ENCODE data around the gene CREB5.

- TF ChIP-seq TCF7L2 (IDR thresholded peaks at IDR 0.05; ENCODE audit: borderline replicate concordance, extremely low read depth, insufficient read depth, insufficient read length) (no peak), JUND (IDR thresholded peaks at IDR 0.05) (no peak), EZH2phosphoT487 (IDR thresholded peaks at IDR 0.05; ENCODE audit: borderline replicate concordance) (no peak), RAD21 (IDR thresholded peaks at IDR 0.05; ENCODE audit: low read depth) (no peak), SP1 (IDR thresholded peaks at IDR 0.05; ENCODE audit: low read depth) (no peak), SIN3A (IDR thresholded peaks at IDR 0.05; ENCODE audit: low read depth) (no peak), POLR2A (IDR thresholded peaks at IDR 0.05; ENCODE audit: borderline replicate concordance, extremely low read depth, insufficient read depth, insufficient read length) (no peak), MAX (IDR thresholded peaks at IDR 0.05) (no peak), POLR2AphosphoS5 (IDR thresholded peaks at IDR 0.05; ENCODE audit: low read depth, low read length) (no peak), REST (IDR thresholded peaks at IDR 0.05; ENCODE audit: low read depth) (no peak), CEBPB (IDR thresholded peaks at IDR 0.05; ENCODE audit: low read depth) (no peak)
- TF ChIP-seq, protein P1, sequence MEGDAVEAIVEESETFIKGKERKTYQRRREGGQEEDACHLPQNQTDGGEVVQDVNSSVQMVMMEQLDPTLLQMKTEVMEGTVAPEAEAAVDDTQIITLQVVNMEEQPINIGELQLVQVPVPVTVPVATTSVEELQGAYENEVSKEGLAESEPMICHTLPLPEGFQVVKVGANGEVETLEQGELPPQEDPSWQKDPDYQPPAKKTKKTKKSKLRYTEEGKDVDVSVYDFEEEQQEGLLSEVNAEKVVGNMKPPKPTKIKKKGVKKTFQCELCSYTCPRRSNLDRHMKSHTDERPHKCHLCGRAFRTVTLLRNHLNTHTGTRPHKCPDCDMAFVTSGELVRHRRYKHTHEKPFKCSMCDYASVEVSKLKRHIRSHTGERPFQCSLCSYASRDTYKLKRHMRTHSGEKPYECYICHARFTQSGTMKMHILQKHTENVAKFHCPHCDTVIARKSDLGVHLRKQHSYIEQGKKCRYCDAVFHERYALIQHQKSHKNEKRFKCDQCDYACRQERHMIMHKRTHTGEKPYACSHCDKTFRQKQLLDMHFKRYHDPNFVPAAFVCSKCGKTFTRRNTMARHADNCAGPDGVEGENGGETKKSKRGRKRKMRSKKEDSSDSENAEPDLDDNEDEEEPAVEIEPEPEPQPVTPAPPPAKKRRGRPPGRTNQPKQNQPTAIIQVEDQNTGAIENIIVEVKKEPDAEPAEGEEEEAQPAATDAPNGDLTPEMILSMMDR (IDR thresholded peaks at IDR 0.05 in 2 of 3, conservative IDR thresholded peaks at IDR 0.05 in 1 of 3; ENCODE audit: borderline replicate concordance in 1 of 3, insufficient read depth in 1 of 3, low read depth in 2 of 3, low read length in 2 of 3) = no peak
- TF ChIP-seq, protein P2, sequence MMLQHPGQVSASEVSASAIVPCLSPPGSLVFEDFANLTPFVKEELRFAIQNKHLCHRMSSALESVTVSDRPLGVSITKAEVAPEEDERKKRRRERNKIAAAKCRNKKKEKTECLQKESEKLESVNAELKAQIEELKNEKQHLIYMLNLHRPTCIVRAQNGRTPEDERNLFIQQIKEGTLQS (IDR thresholded peaks at IDR 0.05) = no peak
Measured at GRCh38 chr7:28732071-28732869, 320.0 kb downstream of the CREB5 start.
